ENCODE data around the gene MOB4. TPM values are rescaled to one million over a fixed set of nuclear protein-coding genes. Genes with fewer than 3 reads are reported as not detected.

MOB4 gene
- polyA plus RNA-seq, 1 of the 3 experiments (the other 2 are of a cell fraction): 22.0 TPM

GRCh38 chr2:197499594-197500502, 16.0 kb upstream of the MOB4 start, which contains the start of the genes HSPD1 and HSPE1:
HSPD1 (minus strand) TSS chr2:197499840; CDS start chr2:197498848, 992 bp downstream.
HSPE1 (plus strand) TSS chr2:197500379; CDS start chr2:197500437, 58 bp downstream.
- no peaks in the 10 kb centered on the region for H3K27me3 ChIP-seq (ENCODE audit: insufficient read depth)
- peaks cover 57 to 65% of the 10 kb centered on the region in 2 experiments for H3K36me3 ChIP-seq (replicated peaks in 1 of 2; ENCODE audit: control insufficient read depth in 1 of 2, insufficient read depth in 2 of 2, low read length in 1 of 2)
- POLR2A ChIA-PET: interaction anchor here (0.6 to 3.4 kb wide), 9 partner anchors 16 to 206 kb away, joined by 3 to 46 read pairs (median 6); partner anchors contain the start of genes COQ10B, MOB4 and SF3B1
- H2AFZ ChIP-seq (ENCODE audit: low read depth): peak within 1 kb of the TSS; percentile 17
- peak within 1 kb of the TSS; percentile 88 to 98 for H3K27ac ChIP-seq (ENCODE audit: low read depth in 2 of 2, low read length in 1 of 2)
- peak within 1 kb of the TSS; percentile 90 for H3K4me2 ChIP-seq
- no peaks in the 10 kb centered on the region for H3K9me2 ChIP-seq
- H3K9ac ChIP-seq: peak within 1 kb of the TSS; percentile 73
- H4K20me1 ChIP-seq (ENCODE audit: insufficient read depth): peaks cover 35% of the 10 kb centered on the region
- peaks cover 13% of the 10 kb centered on the region for H3F3A ChIP-seq (replicated peaks; ENCODE audit: insufficient read depth)
- CTCF ChIA-PET: interaction anchor here (0.8 to 2.0 kb wide), 5 partner anchors 8 to 100 kb away, joined by 3 to 11 read pairs (median 3); partner anchors contain the start of gene MOB4
- H3K9me3 ChIP-seq: no peaks in the 10 kb centered on the region
- peak; percentile 98 for DNase-seq
- peaks cover 26 to 29% of the 10 kb centered on the region in 2 experiments for H3K4me1 ChIP-seq (ENCODE audit: control insufficient read depth in 1 of 2, insufficient read depth in 2 of 2, low read depth in 1 of 2, low read length in 1 of 2)
- WGBS (ENCODE audit: low lambda C conversion rate): under 1% methylated on average over 37 of the region's 104 CpGs
- peak within 1 kb of the TSS; percentile 71 to 92 for H3K4me3 ChIP-seq (ENCODE audit: low read depth in 2 of 2, low read length in 1 of 2)
- H3K79me2 ChIP-seq (ENCODE audit: insufficient read depth): peaks cover 92% of the 10 kb centered on the region
- TF ChIP-seq CHD2 (IDR thresholded peaks at IDR 0.05; ENCODE audit: low read length, partially characterized antibody) (peak; percentile 81), PBX3 (IDR thresholded peaks at IDR 0.05) (0 out of 2 replicates have a peak, but pooled peaks have one; percentile 33), ELF1 (IDR thresholded peaks at IDR 0.05) (peak; percentile 88), RCOR1 (IDR thresholded peaks at IDR 0.05; ENCODE audit: low read length) (peak; percentile 11; the same call in 1 of the 2 replicates), REST (IDR thresholded peaks at IDR 0.05; ENCODE audit: low read depth, low read length) (peak; percentile 37; the same call in 1 of the 2 replicates), TAF1 (IDR thresholded peaks at IDR 0.05; ENCODE audit: borderline replicate concordance, low read depth, low read length) (peak; percentile 93), FOXJ3 (CRISPR knock-in tag; IDR thresholded peaks at IDR 0.05) (no peak), GABPA (IDR thresholded peaks at IDR 0.05; ENCODE audit: low read depth) (peak; percentile 83), TCF12 (IDR thresholded peaks at IDR 0.05) (no peak), RXRA (IDR thresholded peaks at IDR 0.05; ENCODE audit: borderline replicate concordance, low read depth) (peak; percentile 61; the same call in 1 of the 2 replicates), MXI1 (IDR thresholded peaks at IDR 0.05; ENCODE audit: low read depth, low read length) (peak; percentile 98), TEAD4 (IDR thresholded peaks at IDR 0.05; ENCODE audit: borderline replicate concordance, insufficient read depth) (peak; percentile 60; the same call in 1 of the 2 replicates), FOSL2 (IDR thresholded peaks at IDR 0.05; ENCODE audit: borderline replicate concordance, low read depth) (no peak; the same call in 1 of the 2 replicates), NRF1 (IDR thresholded peaks at IDR 0.05; ENCODE audit: low read depth, low read length) (peak; percentile 80), FOXM1 (IDR thresholded peaks at IDR 0.05; ENCODE audit: low read depth) (no peak)
- TF ChIP-seq, protein P1, sequence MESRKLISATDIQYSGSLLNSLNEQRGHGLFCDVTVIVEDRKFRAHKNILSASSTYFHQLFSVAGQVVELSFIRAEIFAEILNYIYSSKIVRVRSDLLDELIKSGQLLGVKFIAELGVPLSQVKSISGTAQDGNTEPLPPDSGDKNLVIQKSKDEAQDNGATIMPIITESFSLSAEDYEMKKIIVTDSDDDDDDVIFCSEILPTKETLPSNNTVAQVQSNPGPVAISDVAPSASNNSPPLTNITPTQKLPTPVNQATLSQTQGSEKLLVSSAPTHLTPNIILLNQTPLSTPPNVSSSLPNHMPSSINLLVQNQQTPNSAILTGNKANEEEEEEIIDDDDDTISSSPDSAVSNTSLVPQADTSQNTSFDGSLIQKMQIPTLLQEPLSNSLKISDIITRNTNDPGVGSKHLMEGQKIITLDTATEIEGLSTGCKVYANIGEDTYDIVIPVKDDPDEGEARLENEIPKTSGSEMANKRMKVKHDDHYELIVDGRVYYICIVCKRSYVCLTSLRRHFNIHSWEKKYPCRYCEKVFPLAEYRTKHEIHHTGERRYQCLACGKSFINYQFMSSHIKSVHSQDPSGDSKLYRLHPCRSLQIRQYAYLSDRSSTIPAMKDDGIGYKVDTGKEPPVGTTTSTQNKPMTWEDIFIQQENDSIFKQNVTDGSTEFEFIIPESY (IDR thresholded peaks at IDR 0.05; ENCODE audit: borderline replicate concordance, low read depth): peak; percentile 65; the same call in 1 of the 2 replicates
- TF ChIP-seq, protein P2, sequence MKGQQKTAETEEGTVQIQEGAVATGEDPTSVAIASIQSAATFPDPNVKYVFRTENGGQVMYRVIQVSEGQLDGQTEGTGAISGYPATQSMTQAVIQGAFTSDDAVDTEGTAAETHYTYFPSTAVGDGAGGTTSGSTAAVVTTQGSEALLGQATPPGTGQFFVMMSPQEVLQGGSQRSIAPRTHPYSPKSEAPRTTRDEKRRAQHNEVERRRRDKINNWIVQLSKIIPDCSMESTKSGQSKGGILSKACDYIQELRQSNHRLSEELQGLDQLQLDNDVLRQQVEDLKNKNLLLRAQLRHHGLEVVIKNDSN (IDR thresholded peaks at IDR 0.05; ENCODE audit: borderline replicate concordance, low read depth): peak; percentile 67
- TF ChIP-seq, protein P3, sequence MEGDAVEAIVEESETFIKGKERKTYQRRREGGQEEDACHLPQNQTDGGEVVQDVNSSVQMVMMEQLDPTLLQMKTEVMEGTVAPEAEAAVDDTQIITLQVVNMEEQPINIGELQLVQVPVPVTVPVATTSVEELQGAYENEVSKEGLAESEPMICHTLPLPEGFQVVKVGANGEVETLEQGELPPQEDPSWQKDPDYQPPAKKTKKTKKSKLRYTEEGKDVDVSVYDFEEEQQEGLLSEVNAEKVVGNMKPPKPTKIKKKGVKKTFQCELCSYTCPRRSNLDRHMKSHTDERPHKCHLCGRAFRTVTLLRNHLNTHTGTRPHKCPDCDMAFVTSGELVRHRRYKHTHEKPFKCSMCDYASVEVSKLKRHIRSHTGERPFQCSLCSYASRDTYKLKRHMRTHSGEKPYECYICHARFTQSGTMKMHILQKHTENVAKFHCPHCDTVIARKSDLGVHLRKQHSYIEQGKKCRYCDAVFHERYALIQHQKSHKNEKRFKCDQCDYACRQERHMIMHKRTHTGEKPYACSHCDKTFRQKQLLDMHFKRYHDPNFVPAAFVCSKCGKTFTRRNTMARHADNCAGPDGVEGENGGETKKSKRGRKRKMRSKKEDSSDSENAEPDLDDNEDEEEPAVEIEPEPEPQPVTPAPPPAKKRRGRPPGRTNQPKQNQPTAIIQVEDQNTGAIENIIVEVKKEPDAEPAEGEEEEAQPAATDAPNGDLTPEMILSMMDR (IDR thresholded peaks at IDR 0.05): no peak
- TF ChIP-seq, protein P4, sequence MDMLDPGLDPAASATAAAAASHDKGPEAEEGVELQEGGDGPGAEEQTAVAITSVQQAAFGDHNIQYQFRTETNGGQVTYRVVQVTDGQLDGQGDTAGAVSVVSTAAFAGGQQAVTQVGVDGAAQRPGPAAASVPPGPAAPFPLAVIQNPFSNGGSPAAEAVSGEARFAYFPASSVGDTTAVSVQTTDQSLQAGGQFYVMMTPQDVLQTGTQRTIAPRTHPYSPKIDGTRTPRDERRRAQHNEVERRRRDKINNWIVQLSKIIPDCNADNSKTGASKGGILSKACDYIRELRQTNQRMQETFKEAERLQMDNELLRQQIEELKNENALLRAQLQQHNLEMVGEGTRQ (IDR thresholded peaks at IDR 0.05; ENCODE audit: borderline replicate concordance, low read depth, low read length): no peak
